Hepatocyte (in vitro differentiated cells): ENCODE measurements around the gene DYSF. TPM values are rescaled to one million over a fixed set of nuclear protein-coding genes. Genes with fewer than 3 reads are reported as not detected.

Experiments
- DNase-seq: peaks from one replicate; pipeline ENCODE4 v3.0.0-alpha.2; 2016; ENCODE audit warnings: low spot score
- H2AFZ ChIP-seq: fragments of 200-600 bp; sonication (generic); 2 replicates; pipeline ENCODE4 v1.6.0; 2016; ENCODE audit warnings: antibody characterized with exemption, mild to moderate bottlenecking
- H3K27ac ChIP-seq: fragments of 200-600 bp; sonication (generic); 2 replicates; pipeline ENCODE4 v1.5.1; 2016; ENCODE audit warnings: mild to moderate bottlenecking
- H3K27me3 ChIP-seq: fragments of 200-600 bp; sonication (generic); 2 replicates; pipeline ENCODE4 v1.6.1; 2016
- H3K36me3 ChIP-seq: fragments of 200-600 bp; sonication (generic); replicated peaks from 2 replicates; pipeline ENCODE4 v1.5.1; 2016; ENCODE audit warnings: low read depth; ENCODE audit not compliant: insufficient read depth
- H3K4me1 ChIP-seq: fragments of 200-600 bp; sonication (generic); 2 replicates; pipeline ENCODE4 v1.5.1; 2016; ENCODE audit warnings: mild to moderate bottlenecking, moderate library complexity; ENCODE audit not compliant: insufficient read depth
- H3K4me2 ChIP-seq: fragments of 200-600 bp; sonication (generic); 2 replicates; pipeline ENCODE4 v1.6.0; 2016
- H3K4me3 ChIP-seq: fragments of 200-600 bp; sonication (generic); 2 replicates; pipeline ENCODE4 v1.5.1; 2016; ENCODE audit warnings: mild to moderate bottlenecking
- H3K79me2 ChIP-seq: fragments of 200-600 bp; sonication (generic); 2 replicates; pipeline ENCODE4 v1.6.0; 2017; ENCODE audit warnings: mild to moderate bottlenecking
- H3K9me2 ChIP-seq: fragments of 200-600 bp; sonication (generic); replicated peaks from 2 replicates; pipeline ENCODE4 v1.6.0; 2017; ENCODE audit warnings: mild to moderate bottlenecking; ENCODE audit not compliant: insufficient read depth
- H3K9me3 ChIP-seq: fragments of 200-600 bp; sonication (generic); 2 replicates; pipeline ENCODE4 v1.5.1; 2016; ENCODE audit warnings: low read depth, mild to moderate bottlenecking
- H4K20me1 ChIP-seq: fragments of 200-600 bp; sonication (generic); 2 replicates; pipeline ENCODE4 v1.6.0; 2016; ENCODE audit warnings: mild to moderate bottlenecking; ENCODE audit not compliant: insufficient read depth, poor library complexity, severe bottlenecking
- CTCF ChIP-seq: fragments of 200-600 bp; sonication (generic); IDR thresholded peaks from 2 replicates; pipeline ENCODE4 v1.5.1; 2016; ENCODE audit warnings: antibody characterized with exemption, mild to moderate bottlenecking; ENCODE audit not compliant: poor library complexity
- EZH2 ChIP-seq: fragments of 200-600 bp; sonication (generic); IDR thresholded peaks from 2 replicates; pipeline ENCODE4 v1.6.1; 2016; ENCODE audit warnings: antibody characterized with exemption, mild to moderate bottlenecking, borderline replicate concordance
- EZH2phosphoT487 ChIP-seq: fragments of 200-600 bp; sonication (generic); IDR thresholded peaks from one replicate; pipeline ENCODE4 v1.6.1; 2018; ENCODE audit warnings: antibody characterized with exemption, mild to moderate bottlenecking, low read depth, moderate library complexity; ENCODE audit not compliant: unreplicated experiment, severe bottlenecking
- WGBS: methylation state at CpG from one replicate; pipeline ENCODE4 v1.1.6; 2016; ENCODE audit warnings: low lambda C conversion rate; ENCODE audit errors: missing lambda C conversion rate; 5-methylcytosine and 5-hydroxymethylcytosine counted together
- polyA plus RNA-seq: library from polyadenylated mRNA; unstranded; fragments of >200 nt; fragmentation: Nextera tagmentation; extraction: Ambion mirVana; gene quantifications from 2 replicates; pipeline ENCODE4 v1.2.1, GENCODE V29; 2016
- total RNA-seq: library from RNA; depleted of rRNA; stranded (reverse); fragments of >200 nt; gene quantifications from 2 replicates; pipeline ENCODE4 v1.2.3, GENCODE V29; 2014

The DYSF gene
- total and polyA plus RNA-seq, 2 experiments from 2014 or later, result 0.25 to 0.90 TPM

GRCh38 chr2:71667256-71668182 lies 214.2 kb downstream of the DYSF start:
- Histone ChIP-seq H3K79me2 (no peaks in the 10 kb centered on the region), H3K36me3 (no peaks in the 10 kb centered on the region), H4K20me1 (no peaks in the 10 kb centered on the region), H3K4me2 (no peak overlapping the region), H3K9me3 (no peaks in the 10 kb centered on the region), H3K4me3 (no peak overlapping the region), H3K27ac (no peak overlapping the region), H3K9me2 (no peaks in the 10 kb centered on the region), H3K4me1 (no peaks in the 10 kb centered on the region), H3K27me3 (no peaks in the 10 kb centered on the region), H2AFZ (no peak overlapping the region)
- DNase-seq, result no peak
- TF ChIP-seq CTCF, result no peak
- no peak for TF ChIP-seq EZH2phosphoT487
- TF ChIP-seq EZH2, result no peak
- WGBS, result 95% methylated on average over 15 of the region's 15 CpGs

- H4K20me1 ChIP-seq, result no peaks in the 10 kb centered on the region
- DNase-seq, result no peak
- no peak overlapping the region for H2AFZ ChIP-seq
- no peaks in the 10 kb centered on the region for H3K36me3 ChIP-seq
- H3K27me3 ChIP-seq, result no peaks in the 10 kb centered on the region
- H3K27ac ChIP-seq, result no peak overlapping the region
- no peaks in the 10 kb centered on the region for H3K9me3 ChIP-seq
- no peaks in the 10 kb centered on the region for H3K9me2 ChIP-seq
- no peak overlapping the region for H3K4me2 ChIP-seq
- 90% methylated on average over 17 of the region's 17 CpGs for whole genome bisulfite sequencing
- H3K4me1 ChIP-seq, result no peaks in the 10 kb centered on the region
- TF ChIP-seq EZH2phosphoT487 (no peak), CTCF (no peak), EZH2 (no peak)
- no peaks in the 10 kb centered on the region for H3K79me2 ChIP-seq
- H3K4me3 ChIP-seq, result no peak overlapping the region
These were observed 215.1 kb downstream of the DYSF start for GRCh38 chr2:71668326-71669057.

GRCh38 chr2:71669058-71669456 lies 215.7 kb downstream of the DYSF start:
- no peaks in the 10 kb centered on the region for H3K9me2 ChIP-seq
- 87% methylated on average over 9 of the region's 9 CpGs for WGBS
- H4K20me1 ChIP-seq, result no peaks in the 10 kb centered on the region
- no peak overlapping the region for H3K4me2 ChIP-seq
- no peak overlapping the region for H3K4me3 ChIP-seq
- H3K27ac ChIP-seq, result no peak overlapping the region
- H3K79me2 ChIP-seq, result no peaks in the 10 kb centered on the region
- H3K36me3 ChIP-seq, result no peaks in the 10 kb centered on the region
- no peak for DNase-seq
- H3K9me3 ChIP-seq, result no peaks in the 10 kb centered on the region
- H3K4me1 ChIP-seq, result no peaks in the 10 kb centered on the region
- no peaks in the 10 kb centered on the region for H3K27me3 ChIP-seq
- no peak overlapping the region for H2AFZ ChIP-seq
- TF ChIP-seq CTCF (no peak), EZH2phosphoT487 (no peak), EZH2 (no peak)
